CD4-positive, alpha-beta memory T cell (primary cell): ENCODE data around the gene VPS41. TPM values are rescaled to one million over a fixed set of nuclear protein-coding genes. Genes with fewer than 3 reads are reported as not detected.

Experiments used
- CTCF ChIA-PET: fragments of 350-600 bp; sonication (Branson Sonifier 250); formaldehyde crosslinking; loops from one replicate; lab custom pipeline; 2021; ENCODE audit warnings: inconsistent platforms; ENCODE audit not compliant: partially characterized antibody; lab: Charles Lee
- POLR2A ChIA-PET: fragments of 350-600 bp; sonication (Branson Sonifier 250); formaldehyde crosslinking; loops from one replicate; lab custom pipeline; 2021; ENCODE audit not compliant: partially characterized antibody; lab: Charles Lee
- DNase-seq, 5 donors: peaks; one replicate each; pipeline versions ENCODE4 v3.0.0 to v3.0.0-alpha.2; 2020 to 2022; ENCODE audit warnings: mixed read lengths in 1 of 5
- H3K27ac ChIP-seq: one replicate; pipeline ENCODE4 v1.7.0; 2013; ENCODE audit warnings: low read depth, low read length
- H3K27me3 ChIP-seq: 2 replicates; pipeline ENCODE4 v1.7.0; 2013; ENCODE audit warnings: mild to moderate bottlenecking, low read length, moderate library complexity; ENCODE audit not compliant: insufficient read depth
- H3K36me3 ChIP-seq: 2 replicates; pipeline ENCODE4 v1.7.0; 2013; ENCODE audit warnings: mild to moderate bottlenecking, low read length, moderate library complexity; ENCODE audit not compliant: insufficient read depth
- H3K4me1 ChIP-seq: 2 replicates; pipeline ENCODE4 v1.7.0; 2013; ENCODE audit warnings: mild to moderate bottlenecking, low read length, moderate library complexity; ENCODE audit not compliant: insufficient read depth
- H3K4me3 ChIP-seq, 2 donors: one replicate each; pipeline ENCODE4 v1.7.0; 2013; ENCODE audit warnings: low read length in 2 of 2, mild to moderate bottlenecking in 1 of 2
- H3K9me3 ChIP-seq, 2 donors: one replicate each; pipeline ENCODE4 v1.7.0; 2013; ENCODE audit warnings: low read length in 2 of 2, control low read depth in 1 of 2; ENCODE audit not compliant: control insufficient read depth in 1 of 2
- H3K27ac Mint-ChIP-seq, 7 donors: one replicate each; pipeline ENCODE4 v1.8.0; 2020 to 2021; ENCODE audit warnings: mixed read lengths in 7 of 7, mild to moderate bottlenecking in 6 of 7, inconsistent platforms in 3 of 7, moderate library complexity in 3 of 7
- H3K27me3 Mint-ChIP-seq, 2 donors: one replicate each; pipeline ENCODE4 v1.8.0; 2020 to 2021; ENCODE audit warnings: mixed read lengths in 2 of 2
- H3K36me3 Mint-ChIP-seq, 2 donors: one replicate each; pipeline ENCODE4 v1.8.0; 2020 to 2021; ENCODE audit warnings: mixed read lengths in 2 of 2, inconsistent platforms in 1 of 2, mild to moderate bottlenecking in 1 of 2
- H3K4me1 Mint-ChIP-seq, 4 donors: one replicate each; pipeline ENCODE4 v1.8.0; 2020 to 2021; ENCODE audit warnings: mixed read lengths in 4 of 4, mild to moderate bottlenecking in 1 of 4
- H3K4me3 Mint-ChIP-seq, 8 donors: one replicate each; pipeline ENCODE4 v1.8.0; 2020 to 2021; ENCODE audit warnings: mixed read lengths in 8 of 8, mild to moderate bottlenecking in 7 of 8, moderate library complexity in 6 of 8, inconsistent platforms in 3 of 8
- H3K9me3 Mint-ChIP-seq, 8 donors: one replicate each; pipeline ENCODE4 v1.8.0; 2020 to 2021; ENCODE audit warnings: mixed read lengths in 8 of 8, mild to moderate bottlenecking in 5 of 8, inconsistent platforms in 3 of 8, moderate library complexity in 1 of 8
- intact Hi-C: fragments of 100-400 bp; cut with micrococcal nuclease; formaldehyde crosslinking; loops from one replicate; pipeline ENCODE4 v1.15.1; 2023
- polyA plus RNA-seq, 2 donors: library from polyadenylated mRNA; unstranded; fragments of 300-500 nt; fragmentation: Illumina TruSeq; gene quantifications; one replicate each; pipeline ENCODE4 v1.2.3, GENCODE V29; 2021
- total RNA-seq, 2 experiments: library from RNA; stranded (reverse); gene quantifications; one replicate each; pipeline ENCODE4 v1.2.3, GENCODE V29; 2021

Gene VPS41
- total and polyA plus RNA-seq, 4 experiments from 2014 or later: 54.6 to 73.3 (median 62.5) TPM

- no peak overlapping the region for H3K4me3 Mint-ChIP-seq
- no peaks in the 10 kb centered on the region for H3K27me3 Mint-ChIP-seq
- no peaks in the 10 kb centered on the region for H3K36me3 ChIP-seq
- no peaks in the 10 kb centered on the region for H3K4me1 ChIP-seq
- CTCF ChIA-PET: no interaction called here
- no peaks in the 10 kb centered on the region for H3K27me3 ChIP-seq
- POLR2A ChIA-PET: no interaction called here
- H3K9me3 Mint-ChIP-seq: peaks cover 0 to 16% (median 5%) of the 10 kb centered on the region in 8 donors
- no peaks in the 10 kb centered on the region for H3K9me3 ChIP-seq
- H3K27ac Mint-ChIP-seq: no peak overlapping the region
- no peak overlapping the region for H3K4me3 ChIP-seq
- intact Hi-C loops: no loop called here
- no peak overlapping the region for H3K27ac ChIP-seq
- H3K36me3 Mint-ChIP-seq: peaks cover 45 to 80% of the 10 kb centered on the region in 2 donors
- H3K4me1 Mint-ChIP-seq: peaks cover 17 to 32% (median 23%) of the 10 kb centered on the region in 4 donors
- no peak for DNase-seq
These were observed 19.0 kb downstream of the VPS41 start for GRCh38 chr7:38889872-38890432.

GRCh38 chr7:38889079-38889478, 19.9 kb downstream of the VPS41 start:
- H3K27ac Mint-ChIP-seq: no peak overlapping the region
- peaks cover 0 to 16% (median 5%) of the 10 kb centered on the region in 8 donors for H3K9me3 Mint-ChIP-seq
- H3K4me3 Mint-ChIP-seq: no peak overlapping the region
- CTCF ChIA-PET: no interaction called here
- Histone ChIP-seq H3K27ac (no peak overlapping the region), H3K4me3 (no peak overlapping the region), H3K4me1 (peaks cover 6% of the 10 kb centered on the region), H3K27me3 (no peaks in the 10 kb centered on the region), H3K9me3 (no peaks in the 10 kb centered on the region), H3K36me3 (no peaks in the 10 kb centered on the region)
- DNase-seq: no peak
- no peaks in the 10 kb centered on the region for H3K27me3 Mint-ChIP-seq
- POLR2A ChIA-PET: no interaction called here
- H3K36me3 Mint-ChIP-seq: peaks cover 39 to 75% of the 10 kb centered on the region in 2 donors
- H3K4me1 Mint-ChIP-seq: peaks cover 16 to 32% (median 23%) of the 10 kb centered on the region in 4 donors
- intact Hi-C loops: no loop called here

- intact Hi-C loops: no loop called here
- Histone ChIP-seq H3K4me1 (peaks cover 6% of the 10 kb centered on the region), H3K27me3 (no peaks in the 10 kb centered on the region), H3K36me3 (no peaks in the 10 kb centered on the region), H3K9me3 (no peaks in the 10 kb centered on the region), H3K27ac (no peak overlapping the region), H3K4me3 (no peak overlapping the region)
- no peak overlapping the region for H3K4me3 Mint-ChIP-seq
- ChIA-PET CTCF (no interaction called here), POLR2A (no interaction called here)
- H3K36me3 Mint-ChIP-seq: peaks cover 35 to 76% of the 10 kb centered on the region in 2 donors
- no peak for DNase-seq
- peaks cover 0 to 16% (median 5%) of the 10 kb centered on the region in 8 donors for H3K9me3 Mint-ChIP-seq
- H3K27me3 Mint-ChIP-seq: no peaks in the 10 kb centered on the region
- H3K27ac Mint-ChIP-seq: no peak overlapping the region
- H3K4me1 Mint-ChIP-seq: peaks cover 19 to 39% (median 31%) of the 10 kb centered on the region in 4 donors
These were observed 22.7 kb downstream of the VPS41 start for GRCh38 chr7:38886265-38886664.

GRCh38 chr7:38883706-38884105, 25.3 kb downstream of the VPS41 start:
- no peaks in the 10 kb centered on the region for H3K9me3 ChIP-seq
- H3K27ac ChIP-seq: no peak overlapping the region
- no peaks in the 10 kb centered on the region for H3K36me3 ChIP-seq
- no peak overlapping the region for H3K4me3 Mint-ChIP-seq
- H3K4me3 ChIP-seq: no peak overlapping the region
- H3K9me3 Mint-ChIP-seq: peaks cover 0 to 6% (median 1%) of the 10 kb centered on the region in 8 donors
- ChIA-PET CTCF (no interaction called here), POLR2A (no interaction called here)
- H3K27me3 Mint-ChIP-seq: no peaks in the 10 kb centered on the region
- H3K36me3 Mint-ChIP-seq: peaks cover 32 to 62% of the 10 kb centered on the region in 2 donors
- no peak overlapping the region for H3K27ac Mint-ChIP-seq
- peaks cover 11% of the 10 kb centered on the region for H3K4me1 ChIP-seq
- no peaks in the 10 kb centered on the region for H3K27me3 ChIP-seq
- peaks cover 37 to 63% (median 48%) of the 10 kb centered on the region in 4 donors for H3K4me1 Mint-ChIP-seq
- intact Hi-C loops: no loop called here
- no peak for DNase-seq

- no peaks in the 10 kb centered on the region for H3K36me3 ChIP-seq
- POLR2A ChIA-PET: no interaction called here
- no peaks in the 10 kb centered on the region for H3K27me3 Mint-ChIP-seq
- peak overlapping the region in 1 of 8 donors; percentile 37 for H3K4me3 Mint-ChIP-seq
- H3K4me3 ChIP-seq: no peak overlapping the region
- no peaks in the 10 kb centered on the region for H3K9me3 ChIP-seq
- peaks cover 11% of the 10 kb centered on the region for H3K4me1 ChIP-seq
- peaks cover 0 to 2% (median 0%) of the 10 kb centered on the region in 8 donors for H3K9me3 Mint-ChIP-seq
- intact Hi-C loops: no loop called here
- no peak overlapping the region for H3K27ac ChIP-seq
- peak overlapping the region in 1 of 7 donors; percentile 11 for H3K27ac Mint-ChIP-seq
- CTCF ChIA-PET: no interaction called here
- H3K36me3 Mint-ChIP-seq: peaks cover 16 to 50% of the 10 kb centered on the region in 2 donors
- H3K27me3 ChIP-seq: no peaks in the 10 kb centered on the region
- DNase-seq: no peak
- H3K4me1 Mint-ChIP-seq: peaks cover 38 to 58% (median 45%) of the 10 kb centered on the region in 4 donors
These were observed 26.9 kb downstream of the VPS41 start for GRCh38 chr7:38881947-38882684.

GRCh38 chr7:38881015-38881414, 28.0 kb downstream of the VPS41 start:
- no peak overlapping the region for H3K4me3 Mint-ChIP-seq
- H3K27me3 ChIP-seq: no peaks in the 10 kb centered on the region
- no peaks in the 10 kb centered on the region for H3K36me3 ChIP-seq
- H3K27ac ChIP-seq: no peak overlapping the region
- ChIA-PET POLR2A (no interaction called here), CTCF (interaction anchor here (1.4 to 1.9 kb wide), 2 partner anchors 17 to 85 kb away, joined by 3 to 4 read pairs; no protein-coding TSS in a partner anchor)
- H3K4me3 ChIP-seq: no peak overlapping the region
- no peak overlapping the region for H3K27ac Mint-ChIP-seq
- H3K9me3 Mint-ChIP-seq: peaks cover 0 to 2% (median 0%) of the 10 kb centered on the region in 8 donors
- peaks cover 41 to 60% (median 51%) of the 10 kb centered on the region in 4 donors for H3K4me1 Mint-ChIP-seq
- no peaks in the 10 kb centered on the region for H3K9me3 ChIP-seq
- DNase-seq: no peak
- peaks cover 16 to 42% of the 10 kb centered on the region in 2 donors for H3K36me3 Mint-ChIP-seq
- peaks cover 11% of the 10 kb centered on the region for H3K4me1 ChIP-seq
- no peaks in the 10 kb centered on the region for H3K27me3 Mint-ChIP-seq
- intact Hi-C loops: no loop called here

GRCh38 chr7:38880454-38880853, 28.5 kb downstream of the VPS41 start:
- H3K27ac Mint-ChIP-seq: peak overlapping the region in 1 of 7 donors; percentile 3
- no peaks in the 10 kb centered on the region for H3K27me3 Mint-ChIP-seq
- H3K36me3 ChIP-seq: no peaks in the 10 kb centered on the region
- H3K4me1 ChIP-seq: peaks cover 11% of the 10 kb centered on the region
- no peak overlapping the region for H3K27ac ChIP-seq
- H3K9me3 Mint-ChIP-seq: no peaks in the 10 kb centered on the region
- peaks cover 41 to 58% (median 50%) of the 10 kb centered on the region in 4 donors for H3K4me1 Mint-ChIP-seq
- DNase-seq: no peak
- ChIA-PET POLR2A (no interaction called here), CTCF (interaction anchor here (0.6 to 1.9 kb wide), 3 partner anchors 17 to 1173 kb away, joined by 3 to 4 read pairs (median 3); no protein-coding TSS in a partner anchor)
- H3K27me3 ChIP-seq: no peaks in the 10 kb centered on the region
- H3K9me3 ChIP-seq: no peaks in the 10 kb centered on the region
- no peak overlapping the region for H3K4me3 ChIP-seq
- no peak overlapping the region for H3K4me3 Mint-ChIP-seq
- intact Hi-C loops: no loop called here
- H3K36me3 Mint-ChIP-seq: peaks cover 16 to 38% of the 10 kb centered on the region in 2 donors
